Smooth muscle cell (in vitro differentiated cells): ENCODE data around the gene DNAJC9. TPM values are rescaled to one million over a fixed set of nuclear protein-coding genes. Genes with fewer than 3 reads are reported as not detected.
"Not testable (repeated sequence)": the region's sequence is repeated elsewhere in the genome, so short reads cannot be mapped to it uniquely, and the experiment has no call there.

Experiments used
- DNase-seq: peaks from one replicate; lab custom pipeline; 2025; ENCODE audit not compliant: unreplicated experiment; lab: John Stamatoyannopoulos, UW
- H2AFZ ChIP-seq: fragments of 200-600 bp; sonication (generic); 2 replicates; pipeline ENCODE4 v1.6.0; 2016; ENCODE audit warnings: antibody characterized with exemption, low read depth, mild to moderate bottlenecking
- H3F3A ChIP-seq: fragments of 200-600 bp; sonication (generic); 2 replicates; pipeline ENCODE4 v1.6.0; 2017; ENCODE audit warnings: antibody characterized with exemption, low read depth
- H3K27ac ChIP-seq: fragments of 200-600 bp; sonication (generic); 2 replicates; pipeline ENCODE4 v1.5.1; 2016; ENCODE audit warnings: low read depth, mild to moderate bottlenecking
- H3K27me3 ChIP-seq: fragments of 200-600 bp; sonication (generic); 2 replicates; pipeline ENCODE4 v1.6.1; 2016; ENCODE audit warnings: low read depth, mild to moderate bottlenecking
- H3K36me3 ChIP-seq: fragments of 200-600 bp; sonication (generic); 2 replicates; pipeline ENCODE4 v1.5.1; 2016; ENCODE audit warnings: low read depth
- H3K4me1 ChIP-seq: fragments of 200-600 bp; sonication (generic); 2 replicates; pipeline ENCODE4 v1.5.1; 2016; ENCODE audit warnings: low read depth
- H3K4me2 ChIP-seq: fragments of 200-600 bp; sonication (generic); 2 replicates; pipeline ENCODE4 v1.6.0; 2016; ENCODE audit warnings: mild to moderate bottlenecking
- H3K4me3 ChIP-seq: fragments of 200-600 bp; sonication (generic); 2 replicates; pipeline ENCODE4 v1.5.1; 2016; ENCODE audit warnings: mild to moderate bottlenecking
- H3K79me2 ChIP-seq: fragments of 200-600 bp; sonication (generic); 2 replicates; pipeline ENCODE4 v1.6.0; 2016; ENCODE audit warnings: low read depth, mild to moderate bottlenecking
- H3K9ac ChIP-seq: fragments of 200-600 bp; sonication (generic); 2 replicates; pipeline ENCODE4 v1.6.0; 2016; ENCODE audit warnings: low read depth
- H3K9me3 ChIP-seq: fragments of 200-600 bp; sonication (generic); replicated peaks from 2 replicates; pipeline ENCODE4 v1.5.1; 2016; ENCODE audit warnings: low read depth
- H4K20me1 ChIP-seq: fragments of 200-600 bp; sonication (generic); 2 replicates; pipeline ENCODE4 v1.6.0; 2016; ENCODE audit warnings: low read depth
- CTCF ChIP-seq: fragments of 200-600 bp; sonication (generic); IDR thresholded peaks from 2 replicates; pipeline ENCODE4 v1.5.1; 2017; ENCODE audit warnings: borderline replicate concordance, mild to moderate bottlenecking, antibody characterized with exemption; ENCODE audit not compliant: insufficient read depth, poor library complexity, severe bottlenecking
- WGBS: methylation state at CpG from one replicate; pipeline ENCODE4 v1.1.7; 2016; ENCODE audit warnings: low lambda C conversion rate; 5-methylcytosine and 5-hydroxymethylcytosine counted together
- polyA plus RNA-seq: library from polyadenylated mRNA; unstranded; fragments of >200 nt; fragmentation: Nextera tagmentation; extraction: Ambion mirVana; gene quantifications from 2 replicates; pipeline ENCODE4 v1.2.1, GENCODE V29; 2016
- total RNA-seq: library from RNA; depleted of rRNA; stranded (reverse); fragments of >200 nt; gene quantifications from 2 replicates; pipeline ENCODE4 v1.2.3, GENCODE V29; 2014

Gene DNAJC9
- total and polyA plus RNA-seq, 2 experiments from 2014 or later = 19.7 to 22.1 TPM

GRCh38 chr10:73262880-73263555 lies 16.0 kb upstream of the DNAJC9 start:
- no peaks in the 10 kb centered on the region for H3K4me1 ChIP-seq
- WGBS = 67% methylated on average over 5 of the region's 5 CpGs
- H4K20me1 ChIP-seq = no peaks in the 10 kb centered on the region
- H3K9me3 ChIP-seq = no peaks in the 10 kb centered on the region
- H3K27ac ChIP-seq = no peak overlapping the region
- no peak overlapping the region for H3K4me2 ChIP-seq
- H3F3A ChIP-seq = no peaks in the 10 kb centered on the region
- H3K36me3 ChIP-seq = no peaks in the 10 kb centered on the region
- no peaks in the 10 kb centered on the region for H3K27me3 ChIP-seq
- TF ChIP-seq CTCF = no peak
- no peaks in the 10 kb centered on the region for H3K79me2 ChIP-seq
- H3K9ac ChIP-seq = no peak overlapping the region
- no peak overlapping the region for H2AFZ ChIP-seq
- H3K4me3 ChIP-seq = no peak overlapping the region
- DNase-seq = no peak

GRCh38 chr10:73262105-73262730 lies 15.2 kb upstream of the DNAJC9 start:
- no peak for DNase-seq
- Histone ChIP-seq H3K79me2 (no peaks in the 10 kb centered on the region), H3K4me2 (no peak overlapping the region), H3K9me3 (no peaks in the 10 kb centered on the region), H3K4me3 (no peak overlapping the region), H4K20me1 (no peaks in the 10 kb centered on the region), H2AFZ (no peak overlapping the region), H3F3A (no peaks in the 10 kb centered on the region), H3K4me1 (no peaks in the 10 kb centered on the region), H3K27me3 (no peaks in the 10 kb centered on the region), H3K9ac (no peak overlapping the region), H3K36me3 (no peaks in the 10 kb centered on the region), H3K27ac (no peak overlapping the region)
- WGBS = 67% methylated on average over 4 of the region's 4 CpGs
- TF ChIP-seq CTCF = no peak

DNA sequence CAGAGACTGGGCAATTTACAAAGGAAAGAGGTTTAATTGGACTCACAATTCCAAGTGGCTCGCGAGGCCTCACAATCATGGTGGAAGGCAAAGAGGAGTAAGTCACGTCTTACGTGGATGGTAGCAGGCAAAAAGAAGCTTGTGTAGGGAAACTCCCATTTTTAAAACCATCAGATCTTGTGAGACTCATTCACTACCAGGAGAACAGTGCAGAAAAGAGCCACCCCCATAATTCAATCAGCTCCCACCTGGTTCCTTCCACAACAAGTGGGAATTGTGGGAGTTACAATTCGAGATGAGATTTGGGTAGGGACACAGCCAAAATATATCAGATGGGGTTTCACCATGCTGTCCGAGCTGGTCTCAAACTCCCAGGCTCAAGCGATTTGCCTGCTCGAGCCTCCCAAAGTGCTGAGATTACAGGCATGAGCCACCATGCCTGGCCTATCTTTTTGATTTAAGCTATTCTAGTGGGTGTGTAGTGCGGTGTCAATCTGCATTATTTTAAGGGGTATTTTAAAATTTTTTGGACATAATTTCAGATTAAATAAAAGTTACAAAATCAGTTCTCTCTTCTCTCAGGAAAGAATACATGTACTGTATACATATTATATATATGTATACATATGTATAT lies 14.4 kb upstream of the DNAJC9 start:
- H4K20me1 ChIP-seq = no peaks in the 10 kb centered on the region
- no peak overlapping the region for H3K9ac ChIP-seq
- no peak overlapping the region for H2AFZ ChIP-seq
- no peaks in the 10 kb centered on the region for H3K36me3 ChIP-seq
- H3K27ac ChIP-seq = no peak overlapping the region
- H3K4me1 ChIP-seq = no peaks in the 10 kb centered on the region
- no peak for DNase-seq
- no peaks in the 10 kb centered on the region for H3F3A ChIP-seq
- 91% methylated on average over 9 of the region's 9 CpGs for WGBS
- H3K79me2 ChIP-seq = no peaks in the 10 kb centered on the region
- TF ChIP-seq CTCF = no peak
- no peaks in the 10 kb centered on the region for H3K9me3 ChIP-seq
- no peaks in the 10 kb centered on the region for H3K27me3 ChIP-seq
- H3K4me2 ChIP-seq = no peak overlapping the region
- no peak overlapping the region for H3K4me3 ChIP-seq

DNA sequence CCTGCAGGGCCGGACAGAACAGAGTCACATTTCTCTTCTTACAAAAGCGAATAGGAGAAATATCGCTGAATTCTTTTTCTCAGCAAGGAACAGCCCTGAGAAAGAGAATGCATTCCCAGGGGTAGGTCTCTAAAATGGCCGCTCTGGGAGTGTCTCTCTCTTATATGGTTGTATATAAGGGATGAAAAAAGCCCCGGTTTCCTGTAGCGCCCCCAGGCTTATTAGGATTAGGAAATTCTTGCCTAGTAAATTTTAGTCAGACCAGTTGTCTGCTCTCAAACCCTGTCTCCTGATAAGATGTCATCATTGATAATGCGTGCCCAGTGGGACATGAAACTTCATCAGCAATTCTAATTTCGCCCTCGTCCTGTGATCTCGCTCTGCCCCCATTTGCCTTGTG lies 11.6 kb upstream of the DNAJC9 start:
- not testable (repeated sequence) for DNase-seq, H3K4me1 ChIP-seq

More for the DNA sequence above, 11.6 kb upstream of the DNAJC9 start:
- H3F3A ChIP-seq, H3K27ac ChIP-seq, H3K4me2 ChIP-seq, H3K9ac ChIP-seq, H3K27me3 ChIP-seq, H3K79me2 ChIP-seq, H3K4me3 ChIP-seq, H4K20me1 ChIP-seq, H3K36me3 ChIP-seq, H3K9me3 ChIP-seq, H2AFZ ChIP-seq: not testable (repeated sequence)
- 98% methylated on average over 10 of the region's 10 CpGs for WGBS
